GM12878 (cell line): ENCODE data around the gene ESYT2. TPM values are rescaled to one million over a fixed set of nuclear protein-coding genes. Genes with fewer than 3 reads are reported as not detected.
A peak's percentile ranks its signal among the peaks of the same experiment; 100 is the strongest.
"Not testable (repeated sequence)": the region's sequence is repeated elsewhere in the genome, so short reads cannot be mapped to it uniquely, and the experiment has no call there.

ENCODE experiments used
- ATAC-seq: fragments of 200-7000 bp; cut with Tn5 transposase; 3 replicates; pipeline ENCODE4 v1.9.1; 2020; ENCODE audit warnings: mild to moderate bottlenecking, moderate library complexity
- BruUV-seq: library from RNA; stranded (reverse); fragments of 400-500 nt; replicated peaks from 2 replicates; lab custom pipeline; 2021; lab: Mats Ljungman, UMichigan
- CTCF ChIA-PET: fragments of 300-600 bp; sonication (Branson Sonifier 250); formaldehyde crosslinking; extraction: SDS; loops from one replicate; lab custom pipeline; 2021; ENCODE audit warnings: inconsistent platforms; lab: Yijun Ruan, JAX
- POLR2A ChIA-PET: fragments of 350-600 bp; formaldehyde crosslinking; extraction: SDS; loops from one replicate; lab custom pipeline; 2021; ENCODE audit warnings: inconsistent platforms; lab: Charles Lee
- RAD21 ChIA-PET: fragments of 300-600 bp; sonication (Branson Sonifier 250); formaldehyde crosslinking; loops from one replicate; lab custom pipeline; 2023; ENCODE audit warnings: antibody characterized with exemption; ENCODE audit not compliant: unreplicated experiment; lab: Charles Lee
- SMC1A ChIA-PET: fragments of 300-600 bp; sonication (Branson Sonifier 250); formaldehyde crosslinking; loops from one replicate; lab custom pipeline; 2023; ENCODE audit not compliant: unreplicated experiment, uncharacterized antibody; lab: Charles Lee
- DNase-seq: peaks from one replicate; pipeline ENCODE4 v3.0.0-alpha.2; 2011; ENCODE audit warnings: low read depth, low spot score
- FAIRE-seq: peaks from 3 replicates; lab custom pipeline; 2011; peaks lifted over from hg19 to GRCh38; lab: Jason Lieb, UNC
- H2AFZ ChIP-seq: 2 replicates; pipeline ENCODE4 v1.6.0; 2011; ENCODE audit warnings: low read depth, low read length, control low read depth; ENCODE audit not compliant: control insufficient read depth
- H3K27ac ChIP-seq: 2 replicates; pipeline ENCODE4 v1.5.1; 2011; ENCODE audit warnings: control low read depth; ENCODE audit not compliant: control insufficient read depth, insufficient read depth
- H3K27me3 ChIP-seq, 2 experiments: replicated peaks in 1 of 2; 2 replicates each; pipeline versions ENCODE4 v1.6.0 to v1.6.1; 2011; ENCODE audit warnings: low read length in 1 of 2; ENCODE audit not compliant: control insufficient read depth in 2 of 2, insufficient read depth in 2 of 2
- H3K36me3 ChIP-seq, 2 experiments: 2 replicates each; pipeline ENCODE4 v1.5.1; 2011; ENCODE audit warnings: low read length in 1 of 2; ENCODE audit not compliant: control insufficient read depth in 2 of 2, insufficient read depth in 2 of 2
- H3K4me1 ChIP-seq: 2 replicates; pipeline ENCODE4 v1.6.1; 2011; ENCODE audit warnings: mild to moderate bottlenecking, low read length, moderate library complexity, mixed read lengths; ENCODE audit not compliant: control insufficient read depth, insufficient read depth
- H3K4me2 ChIP-seq: 2 replicates; pipeline ENCODE4 v1.6.0; 2011; ENCODE audit warnings: control low read depth; ENCODE audit not compliant: control insufficient read depth, insufficient read depth
- H3K4me3 ChIP-seq: fragments of 200-600 bp; sonication (generic); 2 replicates; pipeline ENCODE4 v1.5.1; 2016
- H3K79me2 ChIP-seq: 2 replicates; pipeline ENCODE4 v1.6.0; 2011; ENCODE audit warnings: low read length; ENCODE audit not compliant: control insufficient read depth, insufficient read depth
- H3K9ac ChIP-seq: 2 replicates; pipeline ENCODE4 v1.8.0; 2011; ENCODE audit warnings: low read length, control low read depth, mixed read lengths; ENCODE audit not compliant: control insufficient read depth, insufficient read depth
- H3K9me3 ChIP-seq: replicated peaks from 3 replicates; pipeline ENCODE4 v1.5.1; 2011; ENCODE audit warnings: mild to moderate bottlenecking, low read length; ENCODE audit not compliant: control insufficient read depth, insufficient read depth
- H4K20me1 ChIP-seq: 2 replicates; pipeline ENCODE4 v1.6.0; 2011; ENCODE audit not compliant: control insufficient read depth, insufficient read depth
- EP300 ChIP-seq, 2 experiments: fragments of 150-350 bp in 1 of 2; IDR thresholded peaks; 2 replicates each; pipeline ENCODE4 v1.6.1; 2011 to 2012; ENCODE audit warnings: low read depth in 2 of 2, low read length in 2 of 2, borderline replicate concordance in 1 of 2, improper control_type of control experiment in 1 of 2, inconsistent platforms in 1 of 2; ENCODE audit not compliant: control insufficient read depth in 1 of 2
- ETV6 ChIP-seq, 2 experiments: fragments of 450-650 bp in 1 of 2; IDR thresholded peaks in 1 of 2; conservative IDR thresholded peaks in 1 of 2; 2 replicates each; pipeline ENCODE4 v1.6.1; 2014; ENCODE audit warnings: antibody characterized with exemption in 1 of 2, borderline replicate concordance in 1 of 2, low read depth in 1 of 2, mild to moderate bottlenecking in 1 of 2, moderate library complexity in 1 of 2
- WGBS: methylation state at CpG from one replicate; pipeline ENCODE4 v1.1.6; 2016; ENCODE audit warnings: low lambda C conversion rate; ENCODE audit not compliant: insufficient replicate concordance, insufficient coverage; ENCODE audit errors: missing lambda C conversion rate; 5-methylcytosine and 5-hydroxymethylcytosine counted together
- in situ Hi-C: fragments of 300-500 bp; cut with MboI; formaldehyde crosslinking; loops from 9 replicates; pipeline ENCODE4 v1.14.3; 2018; ENCODE audit warnings: mixed read lengths
- intact Hi-C: fragments of 100-400 bp; cut with micrococcal nuclease; formaldehyde crosslinking; loops from one replicate; pipeline ENCODE4 v1.14.2; 2022; ENCODE audit not compliant: unreplicated experiment
- polyA plus RNA-seq, 11 experiments: library from polyadenylated mRNA; depleted of rRNA in 4 of 11; unstranded in 6 of 11; stranded (reverse) in 5 of 11; fragments of >200 nt; fragmentation: Nextera tagmentation in 4 of 11; fragmentation: Illumina TruSeq in 1 of 11; extraction: Ambion mirVana in 4 of 11; extraction: Trizol in 1 of 11; gene quantifications; 1 replicate in 1 of 11; 2 replicates in 10 of 11; pipeline versions ENCODE4 v1.2.1 to v1.2.3, GENCODE V29; 2011 to 2016; ENCODE audit warnings: inconsistent platforms in 2 of 11, missing spikeins in 2 of 11, low read depth in 1 of 11
- total RNA-seq, 4 experiments: library from RNA; depleted of rRNA in 3 of 4; stranded (reverse); fragments of >200 nt in 3 of 4; fragmentation: Illumina TruSeq in 1 of 4; extraction: Trizol in 1 of 4; gene quantifications; 2 replicates each; pipeline versions ENCODE4 v1.2.1 to v1.2.3, GENCODE V29; 2013 to 2021
- TF ChIP-seq, protein P1 (sequence below): fragments of 450-650 bp; formaldehyde crosslinking; IDR thresholded peaks from 2 replicates; pipeline ENCODE4 v1.4.0; 2020; ENCODE audit warnings: mild to moderate bottlenecking, moderate library complexity
- TF ChIP-seq, protein P2 (sequence below): fragments of 450-650 bp; IDR thresholded peaks from 2 replicates; pipeline ENCODE4 v1.6.1; 2017; ENCODE audit warnings: mild to moderate bottlenecking, low read depth, inconsistent platforms; ENCODE audit not compliant: poor library complexity, severe bottlenecking

ESYT2 gene
- total and polyA plus RNA-seq, 10 of the 15 experiments (the other 5 are each of a cell fraction or from before 2014, with no cell fraction given) = 1.9 to 44.6 (median 21.4) TPM

DNA sequence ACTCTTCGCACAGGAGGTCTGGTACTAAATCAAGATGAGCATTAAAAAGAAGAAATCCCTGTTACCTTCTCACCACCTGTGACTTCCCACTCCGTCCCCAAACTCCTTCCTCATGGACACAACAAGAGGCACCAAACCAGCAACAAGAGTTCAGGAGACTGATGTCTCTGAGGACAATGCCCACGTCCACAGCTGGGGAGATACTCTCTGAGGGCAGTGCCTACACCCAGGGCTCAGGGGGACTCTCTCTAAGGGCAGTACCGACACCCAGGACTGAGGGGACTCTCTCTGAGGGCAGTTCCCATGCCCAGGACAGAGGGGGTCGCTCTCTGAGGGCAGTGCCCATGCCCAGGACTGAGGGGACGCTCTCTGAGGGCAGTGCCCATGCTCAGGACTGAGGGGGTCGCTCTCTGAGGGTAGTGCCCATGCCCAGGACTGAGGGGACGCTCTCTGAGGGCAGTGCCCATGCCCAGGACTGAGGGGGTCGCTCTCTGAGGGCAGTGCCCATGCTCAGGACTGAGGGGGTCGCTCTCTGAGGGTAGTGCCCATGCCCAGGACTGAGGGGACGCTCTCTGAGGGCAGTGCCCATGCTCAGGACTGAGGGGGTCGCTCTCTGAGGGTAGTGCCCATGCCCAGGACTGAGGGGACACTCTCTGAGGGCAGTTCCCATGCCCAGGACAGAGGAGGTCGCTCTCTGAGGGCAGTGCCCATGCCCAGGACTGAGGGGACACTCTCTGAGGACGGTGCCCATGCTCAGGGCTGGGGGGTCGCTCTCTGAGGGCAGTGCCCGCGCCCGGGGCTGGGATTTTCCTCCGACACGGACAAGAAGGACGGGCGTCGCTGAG, 125.4 kb downstream of the ESYT2 start:
- intact Hi-C loops = loop anchor here (2.0 kb wide), 1 partner anchor 125 kb away; the partner anchor contains the start of gene ESYT2
- in situ Hi-C loops = not testable (repeated sequence)

DNA sequence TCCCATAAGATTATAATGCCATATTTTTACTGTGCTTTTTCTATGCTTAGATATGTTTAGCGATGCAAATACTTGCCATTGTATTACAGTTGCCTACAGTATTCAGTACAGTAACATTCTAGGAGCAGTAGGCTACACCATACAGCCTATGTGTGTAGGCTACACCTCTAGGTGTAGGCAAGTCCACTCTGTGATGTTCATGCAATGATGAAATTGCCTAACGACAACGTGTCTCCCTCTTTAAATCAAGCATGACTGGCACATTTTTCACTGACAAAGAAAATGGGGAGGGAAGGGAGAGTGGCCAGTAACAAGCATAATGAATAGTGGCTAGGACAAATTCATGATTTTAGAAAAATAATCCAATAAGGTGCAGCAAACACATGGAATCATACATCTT, 126.4 kb downstream of the ESYT2 start:
- intact Hi-C loops (no loop called here), in situ Hi-C loops (no loop called here)
- peaks cover 4 to 8% of the 10 kb centered on the region in 2 experiments; a peak in 3 of 4 replicates for H3K36me3 ChIP-seq
- peaks cover 5% of the 10 kb centered on the region; the same call in 2 of the 3 replicates for H3K9me3 ChIP-seq
- peak overlapping the region; percentile 97; the same call in 1 of the 2 replicates for H3K4me3 ChIP-seq
- CTCF ChIA-PET = no interaction called here
- WGBS = 83% methylated on average over 3 of the region's 3 CpGs
- no peaks in the 10 kb centered on the region for H4K20me1 ChIP-seq
- FAIRE-seq (no peak), DNase-seq (no peak), ATAC-seq (no peak)
- H3K9ac ChIP-seq = peak overlapping the region; percentile 99; the same call in 1 of the 2 replicates
- TF ChIP-seq, protein P1, sequence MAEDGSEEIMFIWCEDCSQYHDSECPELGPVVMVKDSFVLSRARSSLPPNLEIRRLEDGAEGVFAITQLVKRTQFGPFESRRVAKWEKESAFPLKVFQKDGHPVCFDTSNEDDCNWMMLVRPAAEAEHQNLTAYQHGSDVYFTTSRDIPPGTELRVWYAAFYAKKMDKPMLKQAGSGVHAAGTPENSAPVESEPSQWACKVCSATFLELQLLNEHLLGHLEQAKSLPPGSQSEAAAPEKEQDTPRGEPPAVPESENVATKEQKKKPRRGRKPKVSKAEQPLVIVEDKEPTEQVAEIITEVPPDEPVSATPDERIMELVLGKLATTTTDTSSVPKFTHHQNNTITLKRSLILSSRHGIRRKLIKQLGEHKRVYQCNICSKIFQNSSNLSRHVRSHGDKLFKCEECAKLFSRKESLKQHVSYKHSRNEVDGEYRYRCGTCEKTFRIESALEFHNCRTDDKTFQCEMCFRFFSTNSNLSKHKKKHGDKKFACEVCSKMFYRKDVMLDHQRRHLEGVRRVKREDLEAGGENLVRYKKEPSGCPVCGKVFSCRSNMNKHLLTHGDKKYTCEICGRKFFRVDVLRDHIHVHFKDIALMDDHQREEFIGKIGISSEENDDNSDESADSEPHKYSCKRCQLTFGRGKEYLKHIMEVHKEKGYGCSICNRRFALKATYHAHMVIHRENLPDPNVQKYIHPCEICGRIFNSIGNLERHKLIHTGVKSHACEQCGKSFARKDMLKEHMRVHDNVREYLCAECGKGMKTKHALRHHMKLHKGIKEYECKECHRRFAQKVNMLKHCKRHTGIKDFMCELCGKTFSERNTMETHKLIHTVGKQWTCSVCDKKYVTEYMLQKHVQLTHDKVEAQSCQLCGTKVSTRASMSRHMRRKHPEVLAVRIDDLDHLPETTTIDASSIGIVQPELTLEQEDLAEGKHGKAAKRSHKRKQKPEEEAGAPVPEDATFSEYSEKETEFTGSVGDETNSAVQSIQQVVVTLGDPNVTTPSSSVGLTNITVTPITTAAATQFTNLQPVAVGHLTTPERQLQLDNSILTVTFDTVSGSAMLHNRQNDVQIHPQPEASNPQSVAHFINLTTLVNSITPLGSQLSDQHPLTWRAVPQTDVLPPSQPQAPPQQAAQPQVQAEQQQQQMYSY (CRISPR knock-in tag) = no peak
- TF ChIP-seq, protein P2, sequence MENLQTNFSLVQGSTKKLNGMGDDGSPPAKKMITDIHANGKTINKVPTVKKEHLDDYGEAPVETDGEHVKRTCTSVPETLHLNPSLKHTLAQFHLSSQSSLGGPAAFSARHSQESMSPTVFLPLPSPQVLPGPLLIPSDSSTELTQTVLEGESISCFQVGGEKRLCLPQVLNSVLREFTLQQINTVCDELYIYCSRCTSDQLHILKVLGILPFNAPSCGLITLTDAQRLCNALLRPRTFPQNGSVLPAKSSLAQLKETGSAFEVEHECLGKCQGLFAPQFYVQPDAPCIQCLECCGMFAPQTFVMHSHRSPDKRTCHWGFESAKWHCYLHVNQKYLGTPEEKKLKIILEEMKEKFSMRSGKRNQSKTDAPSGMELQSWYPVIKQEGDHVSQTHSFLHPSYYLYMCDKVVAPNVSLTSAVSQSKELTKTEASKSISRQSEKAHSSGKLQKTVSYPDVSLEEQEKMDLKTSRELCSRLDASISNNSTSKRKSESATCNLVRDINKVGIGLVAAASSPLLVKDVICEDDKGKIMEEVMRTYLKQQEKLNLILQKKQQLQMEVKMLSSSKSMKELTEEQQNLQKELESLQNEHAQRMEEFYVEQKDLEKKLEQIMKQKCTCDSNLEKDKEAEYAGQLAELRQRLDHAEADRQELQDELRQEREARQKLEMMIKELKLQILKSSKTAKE = no peak
- no peak for TF ChIP-seq ETV6 (conservative IDR thresholded peaks at IDR 0.05 in 1 of 2, IDR thresholded peaks at IDR 0.05 in 1 of 2; ENCODE audit: borderline replicate concordance in 1 of 2, low read depth in 1 of 2)
- no peak for TF ChIP-seq EP300 (IDR thresholded peaks at IDR 0.05; ENCODE audit: borderline replicate concordance in 1 of 2, control insufficient read depth in 1 of 2, low read depth in 2 of 2, low read length in 2 of 2)
- no peak overlapping the region for H2AFZ ChIP-seq
- SMC1A ChIA-PET = no interaction called here
- H3K27ac ChIP-seq = peak overlapping the region; percentile 27; the same call in 1 of the 2 replicates
- H3K79me2 ChIP-seq = peaks cover 56% of the 10 kb centered on the region
- H3K27me3 ChIP-seq = no peaks in the 10 kb centered on the region
- H3K4me2 ChIP-seq = peak overlapping the region; percentile 92
- RAD21 ChIA-PET = no interaction called here
- peaks cover 3% of the 10 kb centered on the region for H3K4me1 ChIP-seq
- BruUV-seq = TSS peak; percentile 53
- POLR2A ChIA-PET = no interaction called here

More for the DNA sequence above, 125.4 kb downstream of the ESYT2 start:
- H3K9me3 ChIP-seq, H3K27me3 ChIP-seq, DNase-seq, BruUV-seq, FAIRE-seq, H4K20me1 ChIP-seq, H3K36me3 ChIP-seq, H3K4me1 ChIP-seq, ATAC-seq, SMC1A ChIA-PET: not testable (repeated sequence)
- peak overlapping the region; percentile 97 for H3K4me3 ChIP-seq
- H3K9ac ChIP-seq = peak overlapping the region; percentile 99
- ChIA-PET RAD21 (interaction anchor here (0.7 to 2.2 kb wide), 4 partner anchors 44 to 273 kb away, joined by 3 to 14 read pairs (median 4); no protein-coding TSS in a partner anchor), POLR2A (interaction anchor here (0.5 to 1.6 kb wide), 7 partner anchors 8 to 160 kb away, joined by 3 to 6 read pairs (median 4); no protein-coding TSS in a partner anchor), CTCF (interaction anchor here (1.1 to 2.6 kb wide), 3 partner anchors 91 to 273 kb away, joined by 3 to 16 read pairs (median 3); no protein-coding TSS in a partner anchor)
- peak overlapping the region; percentile 92 for H3K4me2 ChIP-seq
- 7% methylated on average over 23 of the region's 23 CpGs for WGBS
- peak overlapping the region; percentile 90 for H3K27ac ChIP-seq
- peaks cover 49% of the 10 kb centered on the region for H3K79me2 ChIP-seq
- peak overlapping the region; percentile 92 for H2AFZ ChIP-seq
